ENCODE data around the gene B4GALT6.

The B4GALT6 gene

GRCh38 chr18:31658670-31659575, 25.5 kb downstream of the B4GALT6 start:
- no peak for DNase-seq

GRCh38 chr18:31657823-31658669, 26.3 kb downstream of the B4GALT6 start:
- DNase-seq = peak; percentile 65

DNA sequence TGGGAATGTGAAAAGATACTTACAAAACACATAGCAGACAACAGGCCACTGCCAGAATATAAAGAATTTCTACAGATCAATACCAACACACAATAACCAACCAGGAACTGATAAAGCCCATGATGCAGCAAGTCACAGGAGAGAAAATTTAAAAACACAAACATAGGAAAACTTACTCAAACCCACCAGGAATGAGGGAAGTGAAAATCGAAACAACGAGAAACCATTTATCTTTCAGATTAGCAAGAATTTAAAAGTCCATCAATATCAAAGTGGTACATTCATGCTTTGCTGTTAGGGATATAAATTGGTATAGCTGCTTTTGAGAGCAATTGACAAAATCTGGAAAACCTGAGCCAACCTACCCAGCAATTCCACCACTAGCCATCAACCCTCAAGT, 27.6 kb downstream of the B4GALT6 start:
- DNase-seq = no peak

DNA sequence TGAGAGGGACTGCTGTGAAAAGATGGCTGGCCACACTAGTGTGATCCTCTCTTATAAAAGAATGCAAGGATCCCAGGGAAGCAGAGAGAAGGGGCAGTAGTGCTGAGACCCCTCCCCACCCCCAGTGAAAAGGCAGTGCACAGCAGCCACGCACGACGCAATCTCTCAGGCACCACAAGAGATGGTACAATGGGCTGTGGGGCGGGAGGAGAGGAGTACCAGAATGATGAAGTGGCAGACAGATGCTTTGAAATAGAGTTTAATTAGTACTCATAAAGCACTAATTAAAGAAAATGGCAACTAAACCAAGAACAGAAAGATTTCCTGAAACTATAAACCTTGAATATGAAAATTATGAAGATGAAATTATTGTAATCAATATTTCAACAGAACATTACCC, 29.0 kb downstream of the B4GALT6 start:
- no peak for DNase-seq

- no peak for DNase-seq
These were observed 31.5 kb downstream of the B4GALT6 start for GRCh38 chr18:31652877-31653276.

- no peak for DNase-seq
These were observed 32.0 kb downstream of the B4GALT6 start for GRCh38 chr18:31652357-31652756.

DNA sequence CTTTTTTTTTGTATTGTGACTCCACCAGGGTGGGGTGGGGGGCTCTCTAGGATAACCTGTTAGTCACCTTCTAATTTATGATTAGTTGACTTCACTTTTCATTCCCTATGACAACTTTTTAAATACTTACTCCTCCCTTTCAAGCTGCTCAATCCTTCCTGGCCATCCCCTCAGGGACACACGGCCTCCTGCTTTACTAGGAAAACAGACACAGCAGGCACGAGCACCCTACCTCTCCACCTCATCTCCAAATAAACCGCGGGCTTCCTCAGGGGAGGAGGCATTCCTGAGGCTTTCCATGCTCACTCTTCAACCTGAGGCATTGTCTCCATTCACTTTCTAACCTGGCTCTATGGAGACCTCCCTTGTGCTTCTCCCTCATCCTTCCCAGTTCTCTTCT, 33.0 kb downstream of the B4GALT6 start:
- DNase-seq = no peak

GRCh38 chr18:31649978-31650719, 34.2 kb downstream of the B4GALT6 start:
- DNase-seq = no peak

- no peak for DNase-seq
These were observed 34.9 kb downstream of the B4GALT6 start for GRCh38 chr18:31649449-31649848.

DNA sequence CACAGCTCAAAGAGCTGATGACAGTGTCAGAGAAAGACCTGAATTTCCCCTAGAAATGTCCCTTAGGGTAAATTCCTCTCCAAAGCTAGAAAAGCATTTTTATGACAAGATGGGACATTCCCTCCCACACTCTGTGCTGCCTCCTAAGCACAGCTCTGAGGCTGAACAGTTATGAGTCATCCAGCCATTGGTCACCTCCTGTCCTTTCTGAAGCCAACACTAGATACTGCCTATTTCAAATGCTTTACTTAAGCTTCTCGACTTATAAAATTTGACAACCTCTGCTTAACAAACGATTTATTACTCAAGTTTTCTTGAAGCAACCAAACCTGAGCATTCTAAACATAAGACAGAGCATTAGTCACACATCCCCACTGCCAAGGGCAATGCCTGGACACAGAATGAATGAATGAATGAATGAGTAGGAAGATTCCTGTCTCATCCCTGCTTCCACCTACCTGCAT, 35.4 kb downstream of the B4GALT6 start:
- no peak for DNase-seq

- DNase-seq = no peak
These were observed 35.9 kb downstream of the B4GALT6 start for GRCh38 chr18:31648458-31648857.

- DNase-seq = no peak
These were observed 37.1 kb downstream of the B4GALT6 start for GRCh38 chr18:31647127-31647753.

DNA sequence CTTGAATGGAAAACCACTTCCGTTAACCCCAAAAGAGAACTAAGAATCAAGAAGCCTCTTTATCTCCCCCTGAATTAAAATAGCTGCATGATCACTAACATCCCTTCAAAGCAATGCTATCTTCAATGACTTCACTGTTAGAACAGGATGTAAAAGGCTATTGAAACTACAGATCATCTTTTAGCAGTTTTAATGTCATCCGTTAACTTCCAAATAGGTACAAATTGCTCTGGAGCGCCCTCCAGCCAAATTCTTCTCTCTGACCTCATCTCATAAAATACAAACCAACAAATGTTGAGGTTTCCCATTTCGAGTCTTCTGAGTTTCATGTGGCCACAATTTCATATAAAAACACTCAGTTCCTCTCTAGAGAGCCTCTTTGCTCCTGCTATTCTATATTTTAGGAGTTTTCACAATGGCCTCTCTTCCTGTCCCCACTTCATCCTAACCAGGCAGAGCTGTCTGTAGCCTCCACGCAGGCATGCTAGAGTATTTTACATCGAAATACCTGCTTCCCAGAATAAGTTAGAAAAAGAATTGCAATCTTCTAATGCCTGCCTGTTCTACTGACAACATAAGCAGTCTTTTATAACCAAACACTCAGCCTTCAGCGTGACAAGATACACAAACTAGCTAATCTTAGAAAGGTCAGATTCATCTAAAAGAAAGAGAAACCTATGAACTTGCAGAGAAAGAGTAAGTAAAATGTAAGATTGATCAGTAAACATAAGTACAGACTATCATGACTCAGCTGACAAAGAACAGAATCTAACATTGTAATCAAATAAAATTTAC, 37.9 kb downstream of the B4GALT6 start:
- no peak for DNase-seq

- no peak for DNase-seq
These were observed 39.0 kb downstream of the B4GALT6 start for GRCh38 chr18:31645411-31645810.

GRCh38 chr18:31643003-31643402, 41.4 kb downstream of the B4GALT6 start:
- no peak for DNase-seq

GRCh38 chr18:31637445-31637844, 46.9 kb downstream of the B4GALT6 start:
- DNase-seq = no peak

DNA sequence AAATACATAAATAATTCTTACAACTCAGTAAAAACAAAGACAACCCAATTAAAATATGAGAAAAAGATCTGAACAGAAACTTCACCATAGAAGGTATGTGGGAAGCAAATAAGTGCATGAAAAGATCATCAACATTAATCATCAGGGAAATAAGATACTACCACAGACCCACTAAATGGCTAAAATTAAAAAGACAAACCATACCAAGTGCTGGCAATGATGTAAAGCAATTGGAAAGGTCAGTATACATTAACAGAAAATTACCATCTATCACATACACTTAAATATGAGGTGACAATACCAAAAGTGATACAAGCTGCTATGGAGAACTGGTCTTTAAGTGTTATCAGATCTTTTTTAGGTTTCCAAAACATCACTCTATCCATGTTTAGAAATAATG, 48.0 kb downstream of the B4GALT6 start:
- DNase-seq = no peak

DNA sequence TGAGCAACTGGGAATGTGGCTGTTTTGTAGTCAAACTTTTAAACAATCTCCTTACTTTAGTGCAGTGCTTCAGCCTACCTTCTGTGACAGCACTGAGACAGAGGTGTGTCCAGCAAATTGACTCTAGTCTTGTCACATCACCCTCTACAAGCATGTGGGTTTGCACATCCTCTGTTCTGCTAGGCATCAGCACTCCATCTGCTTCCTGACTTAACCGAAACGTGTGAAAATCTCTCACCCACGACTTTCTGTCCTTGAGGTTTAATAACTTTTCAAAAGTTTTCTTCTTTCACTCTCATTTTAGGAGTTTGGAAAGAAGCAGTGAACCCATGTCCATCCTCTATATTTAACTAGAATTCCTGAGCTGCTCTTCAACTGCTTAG, 50.1 kb downstream of the B4GALT6 start:
- no peak for DNase-seq

DNA sequence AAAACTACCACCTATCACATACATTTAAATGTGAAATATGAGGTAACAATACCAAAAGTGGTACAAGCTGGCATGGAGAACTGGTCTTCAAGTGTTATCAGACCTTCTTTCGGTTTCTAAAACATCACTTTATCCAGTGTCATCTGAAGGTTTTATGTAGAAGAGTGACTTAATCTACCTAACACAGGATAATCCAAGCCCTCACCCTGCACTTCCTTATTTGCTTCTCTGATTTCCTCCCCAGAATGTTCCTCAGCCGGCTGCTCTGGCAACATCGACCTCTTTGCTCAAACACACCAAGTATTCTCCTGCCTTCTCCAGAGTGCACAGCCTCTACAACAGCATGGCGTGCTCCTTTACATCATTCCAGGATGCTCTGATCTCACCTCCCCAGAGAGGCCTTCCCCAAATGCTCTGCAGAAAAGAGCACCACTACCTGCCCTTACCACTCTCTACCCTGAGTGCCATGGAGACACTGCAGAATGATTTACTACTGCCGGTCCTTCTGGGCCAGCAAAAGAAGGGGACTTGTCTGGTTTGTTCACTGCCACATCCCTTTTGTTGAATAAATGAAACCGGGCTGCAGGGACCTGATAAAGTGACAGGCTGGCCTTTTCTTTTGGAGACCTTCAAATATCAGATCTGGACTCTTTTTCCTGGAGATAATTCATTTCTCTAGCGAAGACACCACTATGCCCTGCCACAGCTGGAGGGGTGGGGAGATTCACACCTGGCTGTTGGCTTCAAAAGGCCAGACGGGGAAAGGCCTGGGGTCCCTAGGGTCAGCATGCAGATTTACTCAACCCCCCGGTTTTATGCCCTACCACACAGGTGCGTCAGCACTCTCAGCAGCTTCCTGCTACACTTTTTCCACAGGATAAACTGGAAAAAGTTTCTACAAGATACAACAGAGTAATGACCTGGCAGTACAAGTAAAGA, 50.7 kb downstream of the B4GALT6 start:
- DNase-seq = no peak

GRCh38 chr18:31632356-31632755, 52.0 kb downstream of the B4GALT6 start:
- DNase-seq = no peak

GRCh38 chr18:31631526-31631925, 52.9 kb downstream of the B4GALT6 start:
- no peak for DNase-seq

All from stimulated activated CD8-positive, alpha-beta memory T cell treated with anti-CD3 and anti-CD28 coated beads, Interleukin-4, amount 100 ng/mL, for 48 hours (primary cell).